ENCODE measurements around the gene POU4F1.

The POU4F1 gene

GRCh38 chr13:78596736-78597601, 6.4 kb downstream of the POU4F1 start:
- DNase-seq (ENCODE audit: low read depth), result no peak
- no peak for TF ChIP-seq CTCF (IDR thresholded peaks at IDR 0.05; ENCODE audit: control insufficient read depth, insufficient read depth, low read depth, low read length, missing control alignments)
- H3K4me3 ChIP-seq (ENCODE audit: control insufficient read depth, low read depth, low read length), result no peak overlapping the region

- H3K4me3 ChIP-seq (ENCODE audit: control insufficient read depth, low read depth, low read length), result no peak overlapping the region
- TF ChIP-seq CTCF (IDR thresholded peaks at IDR 0.05; ENCODE audit: control insufficient read depth, insufficient read depth, low read depth, low read length, missing control alignments), result no peak
Measured at GRCh38 chr13:78596399-78596735, 7.0 kb downstream of the POU4F1 start.

GRCh38 chr13:78595495-78596398, 7.6 kb downstream of the POU4F1 start:
- no peak overlapping the region for H3K4me3 ChIP-seq (ENCODE audit: control insufficient read depth, low read depth, low read length)
- TF ChIP-seq CTCF (IDR thresholded peaks at IDR 0.05; ENCODE audit: control insufficient read depth, insufficient read depth, low read depth, low read length, missing control alignments), result no peak
- no peak for DNase-seq (ENCODE audit: low read depth)

More at GRCh38 chr13:78596399-78596735, 7.0 kb downstream of the POU4F1 start:
- no peak for DNase-seq (ENCODE audit: low read depth)

GRCh38 chr13:78594456-78594975, 8.8 kb downstream of the POU4F1 start:
- no peak for TF ChIP-seq CTCF (IDR thresholded peaks at IDR 0.05; ENCODE audit: control insufficient read depth, insufficient read depth, low read depth, low read length, missing control alignments)
- no peak for DNase-seq (ENCODE audit: low read depth)
- no peak overlapping the region for H3K4me3 ChIP-seq (ENCODE audit: control insufficient read depth, low read depth, low read length)

- no peak for DNase-seq (ENCODE audit: low read depth)
- no peak for TF ChIP-seq CTCF (IDR thresholded peaks at IDR 0.05; ENCODE audit: control insufficient read depth, insufficient read depth, low read depth, low read length, missing control alignments)
- no peak overlapping the region for H3K4me3 ChIP-seq (ENCODE audit: control insufficient read depth, low read depth, low read length)
Measured at GRCh38 chr13:78593652-78594455, 9.5 kb downstream of the POU4F1 start.

- no peak for TF ChIP-seq CTCF (IDR thresholded peaks at IDR 0.05; ENCODE audit: control insufficient read depth, insufficient read depth, low read depth, low read length, missing control alignments)
- no peak overlapping the region for H3K4me3 ChIP-seq (ENCODE audit: control insufficient read depth, low read depth, low read length)
- no peak for DNase-seq (ENCODE audit: low read depth)
Measured at GRCh38 chr13:78593129-78593528, 10.2 kb downstream of the POU4F1 start.

Measured in AG09309 (cell line).